ENCODE results near the gene CEP152. TPM values are rescaled to one million over a fixed set of nuclear protein-coding genes. Genes with fewer than 3 reads are reported as not detected.

The CEP152 gene
- total RNA-seq (2021) (19.2 and 24.6 TPM in 2 replicates), Bru-seq, nascent RNA (percentile 81 among the genes with signal in this experiment), BruChase-seq, experiment 1, labeled RNA remaining after a 2-hour chase (percentile 70 among the genes with signal in this experiment), BruChase-seq, experiment 2, labeled RNA remaining after a 6-hour chase (percentile 77 among the genes with signal in this experiment)
- long read RNA-seq, full-length matches to known transcripts = 1 of 15 reads
- long read RNA-seq, partial matches to known transcripts = 4 of 15 reads
- long read RNA-seq, other reads (novel, unspliced or antisense) = 10 of 15 reads

GRCh38 chr15:48810414-48811324 is at the start of gene CEP152:
Gene CEP152 (minus strand): TSS chr15:48811069. CDS start chr15:48805649, 5,420 bp downstream.
- Histone ChIP-seq H4K20me1 (ENCODE audit: insufficient read depth) (no peaks in the 10 kb centered on the region), H2AFZ (peak within 1 kb of the TSS; percentile 100), H3K36me3 (ENCODE audit: low read depth) (no peaks in the 10 kb centered on the region), H3K9me2 (ENCODE audit: insufficient read depth) (no peaks in the 10 kb centered on the region), H3F3A (ENCODE audit: insufficient read depth, low read depth) (no peaks in the 10 kb centered on the region), H3K9me3 (ENCODE audit: insufficient read depth, low read depth) (no peaks in the 10 kb centered on the region), H3K79me2 (ENCODE audit: low read depth) (peaks cover 39% of the 10 kb centered on the region), H3K27me3 (ENCODE audit: insufficient read depth, low read depth) (no peaks in the 10 kb centered on the region), H3K4me2 (peak within 1 kb of the TSS; percentile 89), H3K4me3 (peak within 1 kb of the TSS; percentile 87), H3K27ac (peak within 1 kb of the TSS; percentile 49), H3K4me1 (replicated peaks; ENCODE audit: insufficient read depth) (peaks cover 6% of the 10 kb centered on the region)
- peak; percentile 98 for DNase-seq
- ChIA-PET CTCF (interaction anchor here (0.6 to 1.1 kb wide), 6 partner anchors 9 to 492 kb away, joined by 3 to 8 read pairs (median 4); no protein-coding TSS in a partner anchor), POLR2A (ENCODE audit: unreplicated experiment) (interaction anchor here (0.6 to 1.5 kb wide), 3 partner anchors 67 to 479 kb away, joined by 3 to 24 read pairs (median 3); partner anchors contain the start of genes DUT and EID1)
- intact Hi-C loops (cut with micrococcal nuclease; ENCODE audit: unreplicated experiment) = loop anchor here (1.0 to 5.0 kb wide), 2 partner anchors 16 to 152 kb away; partner anchors contain the start of gene SHC4
- no peak for TF ChIP-seq EZH2 (IDR thresholded peaks at IDR 0.05; ENCODE audit: low read depth)
- no peak for TF ChIP-seq CTCF (conservative IDR thresholded peaks at IDR 0.05)
- BruUV-seq (replicated peaks) = TSS peak; percentile 59

- Histone ChIP-seq H3K36me3 (ENCODE audit: low read depth) (no peaks in the 10 kb centered on the region), H3K79me2 (ENCODE audit: low read depth) (no peaks in the 10 kb centered on the region), H2AFZ (no peak overlapping the region), H3K9me3 (ENCODE audit: insufficient read depth, low read depth) (no peaks in the 10 kb centered on the region), H3F3A (ENCODE audit: insufficient read depth, low read depth) (no peaks in the 10 kb centered on the region), H3K4me3 (no peak overlapping the region), H3K4me1 (replicated peaks; ENCODE audit: insufficient read depth) (peaks cover 11% of the 10 kb centered on the region; the same call in 1 of the 2 replicates), H3K4me2 (no peak overlapping the region), H3K27ac (no peak overlapping the region), H3K9me2 (ENCODE audit: insufficient read depth) (no peaks in the 10 kb centered on the region), H3K27me3 (ENCODE audit: insufficient read depth, low read depth) (no peaks in the 10 kb centered on the region), H4K20me1 (ENCODE audit: insufficient read depth) (no peaks in the 10 kb centered on the region)
- intact Hi-C loops (cut with micrococcal nuclease; ENCODE audit: unreplicated experiment) = no loop called here
- POLR2A ChIA-PET (ENCODE audit: unreplicated experiment) = no interaction called here
- DNase-seq = no peak
- no peak for TF ChIP-seq EZH2 (IDR thresholded peaks at IDR 0.05; ENCODE audit: low read depth)
- no peak for TF ChIP-seq CTCF (conservative IDR thresholded peaks at IDR 0.05)
- BruUV-seq (replicated peaks) = no TSS peak
- CTCF ChIA-PET = no interaction called here
Measured at GRCh38 chr15:48859426-48859825, 48.6 kb upstream of the CEP152 start.

GRCh38 chr15:48858401-48858800 is 47.5 kb upstream of the CEP152 start:
- no peak for TF ChIP-seq EZH2 (IDR thresholded peaks at IDR 0.05; ENCODE audit: low read depth)
- no peak for TF ChIP-seq CTCF (conservative IDR thresholded peaks at IDR 0.05)
- intact Hi-C loops (cut with micrococcal nuclease; ENCODE audit: unreplicated experiment) = no loop called here
- ChIA-PET POLR2A (ENCODE audit: unreplicated experiment) (no interaction called here), CTCF (interaction anchor here (0.6 kb wide), 2 partner anchors 279 to 1258 kb away, joined by 3 read pairs; no protein-coding TSS in a partner anchor)
- Histone ChIP-seq H4K20me1 (ENCODE audit: insufficient read depth) (no peaks in the 10 kb centered on the region), H3F3A (ENCODE audit: insufficient read depth, low read depth) (no peaks in the 10 kb centered on the region), H2AFZ (no peak overlapping the region), H3K27ac (no peak overlapping the region), H3K9me3 (ENCODE audit: insufficient read depth, low read depth) (no peaks in the 10 kb centered on the region), H3K79me2 (ENCODE audit: low read depth) (no peaks in the 10 kb centered on the region), H3K4me2 (0 out of 2 replicates have a peak overlapping the region, but pooled peaks have one; percentile 12), H3K9me2 (ENCODE audit: insufficient read depth) (no peaks in the 10 kb centered on the region), H3K4me1 (replicated peaks; ENCODE audit: insufficient read depth) (peaks cover 11% of the 10 kb centered on the region; the same call in 1 of the 2 replicates), H3K27me3 (ENCODE audit: insufficient read depth, low read depth) (no peaks in the 10 kb centered on the region), H3K4me3 (no peak overlapping the region), H3K36me3 (ENCODE audit: low read depth) (no peaks in the 10 kb centered on the region)
- DNase-seq = peak; percentile 7 to 34
- BruUV-seq (replicated peaks) = no TSS peak

All from PC-9 (cell line).